Skeletal muscle cell (primary cell): ENCODE measurements around the gene KCNH2.
"Not testable (repeated sequence)": the region's sequence is repeated elsewhere in the genome, so short reads cannot be mapped to it uniquely, and the experiment has no call there.

ENCODE experiments used
- DNase-seq: peaks from one replicate; pipeline ENCODE4 v3.0.0-alpha.2; 2010; ENCODE audit warnings: low read depth
- H3K4me3 ChIP-seq: 2 replicates; pipeline ENCODE4 v1.5.1; 2011; ENCODE audit warnings: low read depth, mild to moderate bottlenecking, control low read depth, low read length, moderate library complexity

The KCNH2 gene, protein sequence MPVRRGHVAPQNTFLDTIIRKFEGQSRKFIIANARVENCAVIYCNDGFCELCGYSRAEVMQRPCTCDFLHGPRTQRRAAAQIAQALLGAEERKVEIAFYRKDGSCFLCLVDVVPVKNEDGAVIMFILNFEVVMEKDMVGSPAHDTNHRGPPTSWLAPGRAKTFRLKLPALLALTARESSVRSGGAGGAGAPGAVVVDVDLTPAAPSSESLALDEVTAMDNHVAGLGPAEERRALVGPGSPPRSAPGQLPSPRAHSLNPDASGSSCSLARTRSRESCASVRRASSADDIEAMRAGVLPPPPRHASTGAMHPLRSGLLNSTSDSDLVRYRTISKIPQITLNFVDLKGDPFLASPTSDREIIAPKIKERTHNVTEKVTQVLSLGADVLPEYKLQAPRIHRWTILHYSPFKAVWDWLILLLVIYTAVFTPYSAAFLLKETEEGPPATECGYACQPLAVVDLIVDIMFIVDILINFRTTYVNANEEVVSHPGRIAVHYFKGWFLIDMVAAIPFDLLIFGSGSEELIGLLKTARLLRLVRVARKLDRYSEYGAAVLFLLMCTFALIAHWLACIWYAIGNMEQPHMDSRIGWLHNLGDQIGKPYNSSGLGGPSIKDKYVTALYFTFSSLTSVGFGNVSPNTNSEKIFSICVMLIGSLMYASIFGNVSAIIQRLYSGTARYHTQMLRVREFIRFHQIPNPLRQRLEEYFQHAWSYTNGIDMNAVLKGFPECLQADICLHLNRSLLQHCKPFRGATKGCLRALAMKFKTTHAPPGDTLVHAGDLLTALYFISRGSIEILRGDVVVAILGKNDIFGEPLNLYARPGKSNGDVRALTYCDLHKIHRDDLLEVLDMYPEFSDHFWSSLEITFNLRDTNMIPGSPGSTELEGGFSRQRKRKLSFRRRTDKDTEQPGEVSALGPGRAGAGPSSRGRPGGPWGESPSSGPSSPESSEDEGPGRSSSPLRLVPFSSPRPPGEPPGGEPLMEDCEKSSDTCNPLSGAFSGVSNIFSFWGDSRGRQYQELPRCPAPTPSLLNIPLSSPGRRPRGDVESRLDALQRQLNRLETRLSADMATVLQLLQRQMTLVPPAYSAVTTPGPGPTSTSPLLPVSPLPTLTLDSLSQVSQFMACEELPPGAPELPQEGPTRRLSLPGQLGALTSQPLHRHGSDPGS

DNA sequence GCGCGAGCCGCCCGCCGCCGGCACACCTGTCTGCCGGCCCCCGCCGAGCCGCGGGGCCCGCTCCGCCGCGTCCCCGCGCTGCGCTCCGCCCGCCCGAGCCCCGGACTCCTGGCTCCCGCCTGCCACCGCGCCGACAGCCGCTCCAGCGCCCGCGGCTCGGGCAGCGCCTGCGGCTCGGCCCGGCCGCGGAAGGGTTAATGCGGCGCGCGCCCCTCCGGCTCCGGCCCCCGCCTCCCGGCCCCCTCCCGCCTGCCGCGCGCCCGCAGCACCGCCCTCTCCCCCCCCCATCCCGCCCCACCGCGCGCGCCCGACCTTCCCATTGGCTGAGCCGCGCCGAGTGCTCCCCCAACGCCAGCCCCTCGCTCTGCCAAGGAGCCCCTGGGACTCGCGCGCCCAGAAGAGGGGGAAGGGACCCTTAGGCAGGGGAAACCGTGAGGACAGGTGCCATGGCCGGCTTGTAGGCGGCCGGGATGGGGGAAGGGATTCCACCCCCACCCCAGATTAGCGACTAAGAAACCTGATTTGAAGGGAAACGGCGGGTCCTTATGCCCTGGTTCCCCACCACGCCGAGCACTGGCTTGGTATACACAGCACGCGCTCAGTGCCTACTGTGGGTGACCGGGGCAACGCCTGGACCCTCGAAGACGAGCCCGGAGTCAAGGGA is at the start of gene KCNH2:
KCNH2 (minus strand) TSS at position 196 of the 664 bp plus-strand sequence. CDS start 408 bp downstream, outside the sequence.
- peak within 1 kb of the TSS; percentile 43 for H3K4me3 ChIP-seq

DNA sequence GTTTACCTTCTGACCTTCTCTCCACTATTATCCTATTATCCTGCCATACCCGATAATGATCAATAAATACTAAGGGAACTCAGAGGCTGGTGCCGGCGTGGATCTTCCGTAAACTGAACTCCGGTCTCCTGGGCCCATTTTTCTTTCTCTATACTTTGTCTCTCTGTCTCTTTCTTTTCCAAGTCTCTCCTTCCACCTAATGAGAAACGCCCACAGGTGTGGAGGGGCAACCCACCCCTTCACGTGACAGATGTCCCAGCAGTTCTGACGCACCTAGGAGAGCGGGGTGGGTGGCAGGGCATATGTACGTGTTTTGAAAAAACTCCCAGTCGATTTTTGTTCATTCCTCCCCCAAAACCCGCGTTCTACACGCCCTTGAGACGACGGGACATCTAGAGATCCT is 49.6 kb upstream of the KCNH2 start:
- not testable (repeated sequence) for DNase-seq
- H3K4me3 ChIP-seq: peak overlapping the region; percentile 71

More for the DNA sequence above, at the start of gene KCNH2:
- no peak for DNase-seq

DNA sequence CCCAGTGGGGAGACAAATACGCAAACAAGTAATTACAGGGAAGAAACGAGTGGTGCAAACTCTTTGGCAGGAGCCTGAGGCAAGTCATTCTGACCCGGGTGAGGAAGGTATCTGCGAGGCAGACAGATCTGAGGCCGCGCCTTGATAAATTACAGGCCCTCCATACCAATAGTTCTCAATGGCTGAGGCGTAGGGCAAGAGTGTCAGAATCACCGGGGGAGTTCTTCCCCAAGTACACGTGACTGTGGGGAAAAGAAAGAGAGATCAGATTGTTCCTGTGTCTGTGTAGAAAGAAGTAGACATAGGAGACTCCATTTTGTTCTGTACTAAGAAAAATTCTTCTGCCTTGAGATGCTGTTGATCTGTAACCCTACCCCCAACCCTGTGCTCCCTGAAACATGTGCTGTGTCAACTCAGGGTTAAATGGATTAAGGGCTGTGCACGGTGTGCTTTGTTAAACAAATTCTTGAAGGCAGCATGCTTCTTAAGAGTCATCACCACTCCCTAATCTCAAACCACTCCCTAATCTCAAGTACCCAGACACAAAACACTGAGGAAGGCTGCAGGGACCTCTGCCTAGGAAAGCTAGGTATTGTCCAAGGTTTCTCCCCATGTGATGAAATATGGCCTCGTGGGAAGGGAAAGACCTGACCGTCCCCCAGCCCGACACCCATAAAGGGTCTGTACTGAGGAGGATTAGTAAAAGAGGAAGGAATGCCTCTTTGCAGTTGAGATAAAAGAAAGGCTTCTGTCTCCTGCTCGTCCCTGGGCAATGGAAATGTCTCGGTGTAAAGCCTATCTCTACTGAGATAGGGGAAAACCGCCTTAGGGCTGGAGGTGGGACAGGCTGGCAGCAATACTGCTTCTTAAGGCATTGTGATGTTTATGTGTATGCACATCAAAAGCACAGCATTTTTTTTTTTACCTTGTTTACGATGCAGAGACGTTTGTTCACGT is 48.9 kb upstream of the KCNH2 start:
- not testable (repeated sequence) for H3K4me3 ChIP-seq

GRCh38 chr7:151025924-151026671 is 48.0 kb upstream of the KCNH2 start:
- DNase-seq: no peak
- H3K4me3 ChIP-seq: no peak overlapping the region

More for the DNA sequence above, 48.9 kb upstream of the KCNH2 start:
- DNase-seq: not testable (repeated sequence)

DNA sequence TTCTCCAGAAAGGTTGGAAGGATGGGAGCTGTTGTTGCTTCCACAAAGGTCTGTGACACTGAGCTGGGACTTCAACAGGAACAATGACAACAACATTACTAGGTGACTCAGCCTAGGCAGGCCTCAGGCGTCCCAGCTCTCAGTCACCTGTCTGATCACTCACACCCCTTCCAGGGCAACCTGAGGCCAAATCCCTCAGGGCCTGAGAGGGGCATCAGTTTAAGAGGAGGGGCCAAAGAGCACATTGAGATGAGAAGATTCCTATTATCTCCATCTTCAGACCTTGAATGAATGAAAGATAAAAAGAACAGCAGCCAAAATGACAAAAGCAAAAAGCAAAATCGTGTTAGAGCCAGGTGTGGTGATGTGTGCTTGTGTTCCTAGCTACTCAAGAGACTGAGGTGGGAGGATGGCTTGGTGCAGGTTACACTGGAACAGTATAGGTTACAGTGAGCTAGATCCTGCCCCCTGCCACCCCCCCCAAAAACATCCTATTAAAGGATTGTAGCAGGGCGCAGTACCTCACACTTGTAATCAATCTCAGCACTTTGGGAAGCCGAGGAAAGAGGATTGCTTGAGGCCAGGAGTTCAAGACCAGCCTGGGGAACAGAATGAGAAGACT is 46.4 kb upstream of the KCNH2 start, which contains the start of gene ATG9B:
ATG9B (minus strand) TSS at position 60 of the 622 bp plus-strand sequence. CDS start 71 bp downstream, outside the sequence.
- DNase-seq: no peak
- H3K4me3 ChIP-seq: no peak within 1 kb of the TSS

DNA sequence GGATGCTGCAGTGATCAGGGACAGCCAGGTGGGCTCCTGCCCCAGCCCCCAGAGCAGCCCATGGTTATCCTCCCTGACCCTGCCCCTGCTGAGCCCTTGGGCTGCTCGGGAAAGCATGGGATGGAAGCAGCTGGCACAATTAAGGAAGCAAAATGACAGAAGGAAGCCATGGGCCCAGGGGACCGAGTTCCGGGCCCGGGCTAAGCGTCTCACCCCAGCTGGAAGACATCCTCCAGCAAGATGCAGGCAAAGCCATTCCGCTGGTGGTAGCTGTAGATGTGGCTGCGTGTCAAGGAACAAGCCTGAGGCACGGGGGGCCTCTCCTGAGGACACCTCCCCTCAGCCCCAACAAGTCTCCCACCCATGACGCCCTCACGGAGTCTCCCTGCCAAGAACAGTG is 45.1 kb upstream of the KCNH2 start:
- H3K4me3 ChIP-seq: no peak overlapping the region
- DNase-seq: no peak

GRCh38 chr7:151020231-151020630 is 42.1 kb upstream of the KCNH2 start:
- DNase-seq: no peak
- no peak overlapping the region for H3K4me3 ChIP-seq

DNA sequence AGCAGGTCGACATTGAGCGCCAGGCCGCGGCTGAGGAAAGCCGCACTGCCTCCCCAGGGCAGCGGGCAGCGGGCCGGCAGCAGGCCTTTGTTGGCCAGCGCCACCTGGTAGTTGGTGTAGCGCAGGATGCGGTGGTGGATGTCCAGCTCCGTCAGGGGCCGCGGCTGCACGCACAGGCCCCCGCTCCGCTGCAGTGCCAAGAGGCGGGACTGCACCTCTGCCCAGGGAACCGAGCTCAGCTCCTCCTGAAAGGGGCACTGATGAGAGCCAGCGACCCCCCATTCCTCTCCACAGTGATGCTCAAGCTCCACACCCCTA is 41.0 kb upstream of the KCNH2 start:
- DNase-seq: no peak
- H3K4me3 ChIP-seq: peak overlapping the region; percentile 24

- H3K4me3 ChIP-seq: peak overlapping the region; percentile 53
- DNase-seq: peak; percentile 25
Measured at GRCh38 chr7:151018421-151019129, 40.5 kb upstream of the KCNH2 start.

DNA sequence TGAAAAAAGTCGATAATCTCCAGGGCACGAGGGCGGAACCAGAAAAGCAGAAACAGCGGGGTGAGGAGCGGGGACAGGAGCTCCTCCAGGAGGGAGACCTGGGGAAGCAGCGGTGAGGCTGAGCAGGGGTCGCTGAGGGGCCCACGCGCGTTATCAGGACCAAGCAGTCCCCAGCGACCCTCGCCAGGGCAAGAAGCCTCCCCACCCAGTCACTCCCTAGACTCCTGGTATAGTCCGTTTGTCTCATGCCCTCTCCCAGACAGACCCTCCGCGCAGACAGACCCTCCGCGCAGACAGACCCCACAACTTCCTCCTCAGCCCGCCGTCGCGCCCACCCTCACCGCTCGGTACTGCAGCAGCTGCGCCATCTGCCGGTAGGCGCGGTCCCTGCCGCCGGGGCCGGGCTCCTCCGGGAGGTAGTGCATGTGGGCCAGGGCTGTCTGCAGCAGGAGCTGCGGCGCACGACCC is 39.9 kb upstream of the KCNH2 start:
- H3K4me3 ChIP-seq: peak overlapping the region; percentile 53
- DNase-seq: no peak

GRCh38 chr7:151017370-151017952 is 39.3 kb upstream of the KCNH2 start:
- no peak for DNase-seq
- H3K4me3 ChIP-seq: peak overlapping the region; percentile 53

DNA sequence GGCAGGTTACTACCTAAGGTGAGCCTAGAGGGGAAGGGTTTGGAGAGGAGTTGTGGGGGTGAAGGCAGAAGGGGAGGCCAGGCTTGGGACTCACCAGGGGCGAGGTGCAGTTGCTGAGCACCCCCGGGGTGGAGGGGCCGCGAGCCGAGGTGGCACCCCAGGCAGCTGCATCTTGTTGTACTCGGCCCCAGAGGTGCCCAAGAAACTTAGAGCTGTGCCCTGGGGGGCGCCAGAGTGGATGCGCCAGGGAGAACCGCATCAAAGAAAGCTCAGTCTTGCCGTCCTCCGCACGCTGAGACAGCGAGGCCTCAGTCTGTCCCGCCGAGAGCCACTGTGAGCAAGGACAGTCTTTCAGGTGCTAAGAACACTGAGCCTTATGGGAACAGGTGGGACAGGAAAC is 38.8 kb upstream of the KCNH2 start:
- H3K4me3 ChIP-seq: no peak overlapping the region
- no peak for DNase-seq

GRCh38 chr7:151016505-151016904 is 38.4 kb upstream of the KCNH2 start:
- no peak overlapping the region for H3K4me3 ChIP-seq
- no peak for DNase-seq

- H3K4me3 ChIP-seq: no peak overlapping the region
- DNase-seq: no peak
Measured at GRCh38 chr7:151015967-151016366, 37.8 kb upstream of the KCNH2 start.

DNA sequence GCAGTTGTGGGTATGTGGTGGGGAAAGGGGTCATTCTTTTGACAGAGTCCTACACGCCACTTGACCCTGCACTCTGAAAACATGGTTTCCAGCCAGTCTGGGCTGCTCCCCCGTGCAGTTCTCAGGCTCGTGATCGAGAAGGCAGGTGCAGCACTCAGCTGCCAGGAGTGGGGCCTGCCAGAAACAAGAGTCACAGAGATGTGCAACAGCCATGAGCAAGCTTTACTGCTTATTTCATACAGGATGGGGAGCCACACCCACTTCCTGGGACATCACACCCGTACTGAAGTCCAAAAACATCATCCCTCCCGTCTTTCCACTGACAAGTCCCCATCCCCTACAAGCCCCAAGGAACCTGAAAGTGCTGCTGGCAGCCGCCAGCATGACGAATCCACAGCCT is 36.8 kb upstream of the KCNH2 start:
- H3K4me3 ChIP-seq: no peak overlapping the region
- DNase-seq: no peak
